HEK293 (cell line): ENCODE measurements around the gene STPG3.

ENCODE experiments used
- CTCF ChIA-PET: fragments of 350-600 bp; formaldehyde crosslinking; extraction: SDS; loops from one replicate; lab custom pipeline; 2021; ENCODE audit warnings: antibody characterized with exemption; lab: Yijun Ruan, JAX
- POLR2A ChIA-PET: fragments of 300-600 bp; formaldehyde crosslinking; extraction: SDS; loops from one replicate; lab custom pipeline; 2020; ENCODE audit warnings: antibody characterized with exemption, inconsistent platforms; lab: Yijun Ruan, JAX
- H3K27ac ChIP-seq: fragments of 200-500 bp; sonication (Bioruptor generic); 2 replicates; pipeline ENCODE4 v1.5.1; 2014; ENCODE audit warnings: low read depth, low read length, control low read depth, inconsistent platforms; ENCODE audit errors: extremely low read depth
- H3K36me3 ChIP-seq, 2 experiments: fragments of 200-500 bp in 1 of 2; sonication (Bioruptor generic) in 1 of 2; 1 replicate in 1 of 2; 2 replicates in 1 of 2; pipeline ENCODE4 v1.5.1; 2014 to 2017; ENCODE audit warnings: inconsistent platforms in 2 of 2, low read length in 2 of 2; ENCODE audit not compliant: control insufficient read depth in 2 of 2, insufficient read depth in 1 of 2
- H3K4me1 ChIP-seq: fragments of 200-500 bp; sonication (Bioruptor generic); 2 replicates; pipeline ENCODE4 v1.5.1; 2014; ENCODE audit warnings: mild to moderate bottlenecking, low read length, inconsistent platforms; ENCODE audit not compliant: control insufficient read depth, insufficient read depth
- H3K4me3 ChIP-seq: 2 replicates; pipeline ENCODE4 v1.5.1; 2011; ENCODE audit warnings: low read depth, mild to moderate bottlenecking, control low read depth, low read length, moderate library complexity
- H3K9me3 ChIP-seq: fragments of 200-500 bp; sonication (Bioruptor generic); 2 replicates; pipeline ENCODE4 v1.5.1; 2014; ENCODE audit warnings: low read depth, low read length, inconsistent platforms; ENCODE audit not compliant: control insufficient read depth, insufficient read depth
- GLIS2 ChIP-seq: fragments of 450-650 bp; formaldehyde crosslinking; IDR thresholded peaks from 2 replicates; pipeline ENCODE4 v1.5.1; 2016; ENCODE audit warnings: missing biosample characterization, missing genetic modification characterization
- HOXD13 ChIP-seq: sonication (generic); formaldehyde crosslinking; IDR thresholded peaks from 2 replicates; pipeline ENCODE4 v1.8.0; 2022; ENCODE audit warnings: missing genetic modification reagents, borderline replicate concordance
- KLF8 ChIP-seq: fragments of 450-650 bp; formaldehyde crosslinking; IDR thresholded peaks from 2 replicates; pipeline ENCODE4 v1.5.1; 2016; ENCODE audit warnings: missing biosample characterization, missing genetic modification characterization
- MZF1 ChIP-seq: fragments of 450-650 bp; formaldehyde crosslinking; IDR thresholded peaks from 2 replicates; pipeline ENCODE4 v1.5.1; 2017; ENCODE audit warnings: missing biosample characterization, missing genetic modification characterization, borderline replicate concordance
- RBAK ChIP-seq: fragments of 450-650 bp; formaldehyde crosslinking; IDR thresholded peaks from 2 replicates; pipeline ENCODE4 v1.5.1; 2016; ENCODE audit warnings: missing biosample characterization, missing genetic modification characterization
- TRIM28 ChIP-seq: IDR thresholded peaks from 2 replicates; pipeline ENCODE4 v1.6.1; 2011; ENCODE audit warnings: low read length, control low read depth, borderline replicate concordance
- YY2 ChIP-seq: fragments of 450-650 bp; formaldehyde crosslinking; IDR thresholded peaks from 2 replicates; pipeline ENCODE4 v1.5.1; 2016; ENCODE audit warnings: missing biosample characterization, missing genetic modification characterization
- ZEB2 ChIP-seq: fragments of 450-650 bp; formaldehyde crosslinking; IDR thresholded peaks from 2 replicates; pipeline ENCODE4 v1.5.1; 2016; ENCODE audit warnings: missing biosample characterization, missing genetic modification characterization
- ZFHX2 ChIP-seq: fragments of 450-650 bp; formaldehyde crosslinking; conservative IDR thresholded peaks from 2 replicates; pipeline ENCODE4 v1.5.1; 2016; ENCODE audit warnings: missing biosample characterization, missing genetic modification characterization
- ZNF138 ChIP-seq: fragments of 450-650 bp; formaldehyde crosslinking; IDR thresholded peaks from 2 replicates; pipeline ENCODE4 v1.5.1; 2016; ENCODE audit warnings: missing biosample characterization, missing genetic modification characterization, borderline replicate concordance
- ZNF175 ChIP-seq: fragments of 450-650 bp; formaldehyde crosslinking; IDR thresholded peaks from 2 replicates; pipeline ENCODE4 v1.5.1; 2016; ENCODE audit warnings: missing biosample characterization, missing genetic modification characterization
- ZNF19 ChIP-seq: fragments of 450-650 bp; formaldehyde crosslinking; IDR thresholded peaks from 2 replicates; pipeline ENCODE4; 2016; ENCODE audit warnings: missing biosample characterization, missing genetic modification characterization, low read depth
- ZNF2 ChIP-seq: fragments of 450-650 bp; formaldehyde crosslinking; IDR thresholded peaks from 2 replicates; pipeline ENCODE4 v1.5.1; 2016; ENCODE audit warnings: missing biosample characterization, missing genetic modification characterization
- ZNF214 ChIP-seq: fragments of 450-650 bp; formaldehyde crosslinking; IDR thresholded peaks from 2 replicates; pipeline ENCODE4 v1.5.1; 2017; ENCODE audit warnings: missing biosample characterization, mild to moderate bottlenecking, missing genetic modification characterization, borderline replicate concordance
- ZNF37A ChIP-seq: fragments of 450-650 bp; IDR thresholded peaks from 2 replicates; pipeline ENCODE4 v1.5.1; 2018; ENCODE audit warnings: missing biosample characterization, missing genetic modification characterization
- ZNF391 ChIP-seq: fragments of 450-650 bp; formaldehyde crosslinking; IDR thresholded peaks from 2 replicates; pipeline ENCODE4 v1.5.1; 2016; ENCODE audit warnings: low read depth, missing biosample characterization, missing genetic modification characterization, borderline replicate concordance
- ZNF404 ChIP-seq: fragments of 450-650 bp; formaldehyde crosslinking; IDR thresholded peaks from 2 replicates; pipeline ENCODE4 v1.5.1; 2017; ENCODE audit warnings: missing biosample characterization, missing genetic modification characterization
- ZNF423 ChIP-seq: fragments of 450-650 bp; formaldehyde crosslinking; IDR thresholded peaks from 2 replicates; pipeline ENCODE4 v1.5.1; 2016; ENCODE audit warnings: missing biosample characterization, missing genetic modification characterization
- ZNF521 ChIP-seq: fragments of 450-650 bp; formaldehyde crosslinking; IDR thresholded peaks from 2 replicates; pipeline ENCODE4 v1.5.1; 2017; ENCODE audit warnings: missing biosample characterization, mild to moderate bottlenecking, missing genetic modification characterization
- ZNF530 ChIP-seq: fragments of 450-650 bp; formaldehyde crosslinking; IDR thresholded peaks from 2 replicates; pipeline ENCODE4 v1.5.1; 2016; ENCODE audit warnings: low read depth, missing biosample characterization, missing genetic modification characterization
- ZNF555 ChIP-seq: fragments of 450-650 bp; formaldehyde crosslinking; conservative IDR thresholded peaks from 2 replicates; pipeline ENCODE4 v1.5.1; 2017; ENCODE audit warnings: missing biosample characterization, mild to moderate bottlenecking, missing genetic modification characterization, inconsistent platforms
- ZNF600 ChIP-seq: fragments of 450-650 bp; formaldehyde crosslinking; IDR thresholded peaks from 2 replicates; pipeline ENCODE4 v1.5.1; 2016; ENCODE audit warnings: missing biosample characterization, missing genetic modification characterization
- ZNF621 ChIP-seq: fragments of 450-650 bp; formaldehyde crosslinking; IDR thresholded peaks from 2 replicates; pipeline ENCODE4 v1.5.1; 2017; ENCODE audit warnings: missing biosample characterization, missing genetic modification characterization
- ZNF624 ChIP-seq: fragments of 450-650 bp; formaldehyde crosslinking; IDR thresholded peaks from 2 replicates; pipeline ENCODE4 v1.5.1; 2017; ENCODE audit warnings: missing biosample characterization, missing genetic modification characterization
- ZNF626 ChIP-seq: fragments of 450-650 bp; sonication (Bioruptor Pico); formaldehyde crosslinking; IDR thresholded peaks from 2 replicates; pipeline ENCODE4 v1.5.1; 2018; ENCODE audit warnings: missing biosample characterization, missing genetic modification characterization, inconsistent platforms
- ZNF76 ChIP-seq: fragments of 450-650 bp; formaldehyde crosslinking; IDR thresholded peaks from 2 replicates; pipeline ENCODE4; 2016; ENCODE audit warnings: low read depth, missing biosample characterization, missing genetic modification characterization, borderline replicate concordance
- ZNF777 ChIP-seq: fragments of 450-650 bp; formaldehyde crosslinking; IDR thresholded peaks from 2 replicates; pipeline ENCODE4 v1.5.1; 2017; ENCODE audit warnings: missing biosample characterization, missing genetic modification characterization, borderline replicate concordance
- TF ChIP-seq, protein P1 (sequence below): fragments of 450-650 bp; formaldehyde crosslinking; IDR thresholded peaks from 2 replicates; pipeline ENCODE4 v1.5.1; 2016; ENCODE audit warnings: missing biosample characterization, missing genetic modification characterization
- TF ChIP-seq, protein P2 (sequence below): fragments of 450-650 bp; formaldehyde crosslinking; IDR thresholded peaks from 2 replicates; pipeline ENCODE4 v1.5.1; 2016; ENCODE audit warnings: missing biosample characterization, missing genetic modification characterization
- TF ChIP-seq, protein P3 (sequence below): fragments of 450-650 bp; formaldehyde crosslinking; IDR thresholded peaks from 2 replicates; pipeline ENCODE4 v1.5.1; 2016; ENCODE audit warnings: missing biosample characterization, missing genetic modification characterization

The STPG3 gene

DNA sequence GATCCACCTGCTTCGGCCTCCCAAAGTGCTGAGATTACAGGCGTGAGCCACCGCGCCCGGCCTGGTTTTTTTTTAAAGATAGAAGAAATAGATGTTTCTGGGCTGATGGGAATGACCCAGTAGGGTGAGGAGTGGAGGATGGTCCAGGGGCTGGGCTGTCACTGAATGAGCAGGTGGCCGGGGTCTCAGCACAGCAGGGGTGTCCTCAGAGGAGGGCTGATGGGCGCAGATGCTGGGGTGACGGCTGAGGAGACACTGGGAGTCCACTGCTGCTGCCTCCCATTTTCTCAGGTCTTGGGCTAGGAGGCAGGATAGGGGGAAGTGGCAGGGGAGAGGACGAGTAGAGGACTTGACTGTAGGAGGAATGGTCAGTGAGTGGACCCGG, 24.1 kb downstream of the STPG3 start:
- Histone ChIP-seq H3K9me3 (no peaks in the 10 kb centered on the region), H3K27ac (no peak overlapping the region), H3K4me3 (no peak overlapping the region), H3K36me3 (peaks cover 0 to 34% of the 10 kb centered on the region in 2 experiments; a peak in 2 of 3 replicates), H3K4me1 (0 out of 2 replicates have a peak, but pooled peaks cover 4% of the 10 kb centered on the region)
- ChIA-PET POLR2A (interaction anchor here (0.5 to 1.9 kb wide), 5 partner anchors 14 to 277 kb away, joined by 3 to 7 read pairs (median 3); partner anchors contain the start of genes MRPL41 and TUBB4B), CTCF (no interaction called here)
- TF ChIP-seq RBAK (no peak), ZNF391 (no peak), ZNF138 (tag by site-specific recombination) (no peak), ZNF624 (tag by site-specific recombination) (no peak), TRIM28 (no peak), ZEB2 (tag by site-specific recombination) (no peak), ZNF2 (no peak), ZNF423 (no peak), ZNF37A (tag by site-specific recombination) (no peak), ZNF555 (tag by site-specific recombination) (no peak), HOXD13 (CRISPR knock-in tag) (no peak)

DNA sequence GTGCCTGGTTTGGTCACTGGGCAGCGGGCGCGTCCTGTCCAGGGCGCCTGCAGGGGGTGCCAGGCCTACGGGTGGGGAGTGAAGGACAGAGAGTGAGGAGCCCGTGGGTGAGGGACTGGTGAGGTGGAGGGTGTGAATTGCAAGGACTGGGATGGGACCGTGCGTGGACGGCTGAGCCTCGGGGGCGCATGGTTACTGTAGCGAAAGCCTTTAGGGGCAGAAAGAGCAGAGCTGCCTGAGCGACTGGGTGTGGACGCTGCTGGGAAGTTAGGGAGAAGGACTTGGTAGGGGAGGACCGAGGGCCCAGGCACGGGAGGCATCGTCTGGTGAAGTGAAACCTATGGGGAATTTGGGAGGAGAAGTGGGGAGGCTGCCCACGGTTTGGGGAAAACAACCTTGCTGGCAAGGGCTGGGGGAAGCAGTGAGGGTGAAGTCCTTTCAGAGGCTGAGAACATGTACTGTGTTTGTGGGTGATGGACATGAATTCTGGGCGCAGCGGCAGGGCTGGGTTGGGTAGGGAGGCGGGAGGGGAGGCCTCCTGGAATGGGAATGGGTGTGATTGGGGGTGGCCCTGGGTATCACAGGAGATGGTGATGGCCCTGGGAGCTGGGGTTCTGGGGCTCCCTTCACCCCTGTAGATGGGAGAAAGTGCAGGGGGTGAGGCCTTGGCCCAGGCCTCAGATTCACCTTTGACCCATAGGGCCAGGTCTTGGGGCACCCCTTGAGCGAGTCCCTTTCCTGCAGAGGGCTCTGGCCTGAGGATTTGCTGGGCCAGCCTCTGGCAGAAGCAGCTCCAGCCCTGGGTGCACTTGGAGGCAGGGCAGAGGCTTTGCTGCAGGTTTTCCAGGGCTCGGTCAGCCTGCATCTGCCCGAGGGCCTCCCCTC, 24.7 kb downstream of the STPG3 start:
- POLR2A ChIA-PET: interaction anchor here (0.5 to 0.8 kb wide), 3 partner anchors 8 to 39 kb away, joined by 3 to 5 read pairs (median 3); no protein-coding TSS in a partner anchor
- H3K27ac ChIP-seq: no peak overlapping the region
- CTCF ChIA-PET: interaction anchor here (0.6 to 2.3 kb wide), 4 partner anchors 11 to 235 kb away, joined by 3 to 12 read pairs (median 6); partner anchors contain the start of gene RNF224
- peaks cover 0 to 32% of the 10 kb centered on the region in 2 experiments; a peak in 1 of 3 replicates for H3K36me3 ChIP-seq
- no peaks in the 10 kb centered on the region for H3K9me3 ChIP-seq
- H3K4me1 ChIP-seq: 0 out of 2 replicates have a peak, but pooled peaks cover 4% of the 10 kb centered on the region
- H3K4me3 ChIP-seq: no peak overlapping the region
- no peak for TF ChIP-seq ZNF423
- no peak for TF ChIP-seq ZNF530 (tag by site-specific recombination)
- no peak for TF ChIP-seq YY2
- TF ChIP-seq GLIS2: no peak
- TF ChIP-seq ZNF626 (tag by site-specific recombination): no peak
- no peak for TF ChIP-seq ZNF777 (tag by site-specific recombination)
- no peak for TF ChIP-seq ZNF404
- peak; percentile 28; the same call in 1 of the 2 replicates for TF ChIP-seq ZNF600
- no peak for TF ChIP-seq ZNF19
- TF ChIP-seq ZNF521 (tag by site-specific recombination): no peak
- TF ChIP-seq ZFHX2 (tag by site-specific recombination): peak; percentile 54
- TF ChIP-seq ZNF214 (tag by site-specific recombination): no peak
- TF ChIP-seq MZF1 (tag by site-specific recombination): no peak
- TF ChIP-seq, protein P1, sequence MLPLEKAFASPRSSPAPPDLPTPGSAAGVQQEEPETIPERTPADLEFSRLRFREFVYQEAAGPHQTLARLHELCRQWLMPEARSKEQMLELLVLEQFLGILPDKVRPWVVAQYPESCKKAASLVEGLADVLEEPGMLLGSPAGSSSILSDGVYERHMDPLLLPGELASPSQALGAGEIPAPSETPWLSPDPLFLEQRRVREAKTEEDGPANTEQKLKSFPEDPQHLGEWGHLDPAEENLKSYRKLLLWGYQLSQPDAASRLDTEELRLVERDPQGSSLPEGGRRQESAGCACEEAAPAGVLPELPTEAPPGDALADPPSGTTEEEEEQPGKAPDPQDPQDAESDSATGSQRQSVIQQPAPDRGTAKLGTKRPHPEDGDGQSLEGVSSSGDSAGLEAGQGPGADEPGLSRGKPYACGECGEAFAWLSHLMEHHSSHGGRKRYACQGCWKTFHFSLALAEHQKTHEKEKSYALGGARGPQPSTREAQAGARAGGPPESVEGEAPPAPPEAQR: no peak
- TF ChIP-seq KLF8 (tag by site-specific recombination): 0 out of 2 replicates have a peak, but pooled peaks have one; percentile 14
- no peak for TF ChIP-seq ZNF175 (tag by site-specific recombination)
- no peak for TF ChIP-seq ZNF76 (tag by site-specific recombination)
- no peak for TF ChIP-seq ZNF621 (tag by site-specific recombination)
- TF ChIP-seq, protein P2, sequence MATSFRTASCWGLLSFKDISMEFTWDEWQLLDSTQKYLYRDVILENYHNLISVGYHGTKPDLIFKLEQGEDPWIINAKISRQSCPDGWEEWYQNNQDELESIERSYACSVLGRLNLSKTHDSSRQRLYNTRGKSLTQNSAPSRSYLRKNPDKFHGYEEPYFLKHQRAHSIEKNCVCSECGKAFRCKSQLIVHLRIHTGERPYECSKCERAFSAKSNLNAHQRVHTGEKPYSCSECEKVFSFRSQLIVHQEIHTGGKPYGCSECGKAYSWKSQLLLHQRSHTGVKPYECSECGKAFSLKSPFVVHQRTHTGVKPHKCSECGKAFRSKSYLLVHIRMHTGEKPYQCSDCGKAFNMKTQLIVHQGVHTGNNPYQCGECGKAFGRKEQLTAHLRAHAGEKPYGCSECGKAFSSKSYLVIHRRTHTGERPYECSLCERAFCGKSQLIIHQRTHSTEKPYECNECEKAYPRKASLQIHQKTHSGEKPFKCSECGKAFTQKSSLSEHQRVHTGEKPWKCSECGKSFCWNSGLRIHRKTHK: no peak
- TF ChIP-seq, protein P3, sequence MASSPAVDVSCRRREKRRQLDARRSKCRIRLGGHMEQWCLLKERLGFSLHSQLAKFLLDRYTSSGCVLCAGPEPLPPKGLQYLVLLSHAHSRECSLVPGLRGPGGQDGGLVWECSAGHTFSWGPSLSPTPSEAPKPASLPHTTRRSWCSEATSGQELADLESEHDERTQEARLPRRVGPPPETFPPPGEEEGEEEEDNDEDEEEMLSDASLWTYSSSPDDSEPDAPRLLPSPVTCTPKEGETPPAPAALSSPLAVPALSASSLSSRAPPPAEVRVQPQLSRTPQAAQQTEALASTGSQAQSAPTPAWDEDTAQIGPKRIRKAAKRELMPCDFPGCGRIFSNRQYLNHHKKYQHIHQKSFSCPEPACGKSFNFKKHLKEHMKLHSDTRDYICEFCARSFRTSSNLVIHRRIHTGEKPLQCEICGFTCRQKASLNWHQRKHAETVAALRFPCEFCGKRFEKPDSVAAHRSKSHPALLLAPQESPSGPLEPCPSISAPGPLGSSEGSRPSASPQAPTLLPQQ (tag by site-specific recombination): no peak
